SU-DHL-6 (cell line): Measurements from ENCODE around the gene TRIOBP.

Experiments used
- H2AFZ ChIP-seq: fragments of 200-600 bp; sonication (generic); 2 replicates; pipeline ENCODE4 v1.6.1; 2014; ENCODE audit warnings: low read depth, mild to moderate bottlenecking, moderate library complexity, mixed read lengths, antibody characterized with exemption, low read length; ENCODE audit not compliant: severe bottlenecking
- H3F3A ChIP-seq: fragments of 200-600 bp; shearing (Covaris generic); 2 replicates; pipeline ENCODE4 v1.6.0; 2016; ENCODE audit warnings: antibody characterized with exemption, mild to moderate bottlenecking; ENCODE audit not compliant: insufficient read depth
- H3K27ac ChIP-seq: fragments of 200-600 bp; sonication (generic); 2 replicates; pipeline ENCODE4 v1.5.1; 2016; ENCODE audit warnings: low read depth, mild to moderate bottlenecking, low read length, moderate library complexity, mixed read lengths
- H3K27me3 ChIP-seq: fragments of 200-600 bp; sonication (generic), shearing (Covaris generic); 2 replicates; pipeline ENCODE4 v1.6.0; 2014; ENCODE audit warnings: mild to moderate bottlenecking, low read length
- H3K36me3 ChIP-seq: fragments of 200-600 bp; sonication (generic); 2 replicates; pipeline ENCODE4 v1.6.1; 2014; ENCODE audit warnings: mild to moderate bottlenecking, low read length, mixed read lengths
- H3K4me2 ChIP-seq: fragments of 300-600, 200-600 bp; shearing (Covaris generic), sonication (generic); 2 replicates; pipeline ENCODE4 v1.6.0; 2014; ENCODE audit warnings: low read length, low read depth, mild to moderate bottlenecking; ENCODE audit not compliant: poor library complexity, severe bottlenecking
- H3K4me3 ChIP-seq: fragments of 200-600 bp; sonication (generic); 2 replicates; pipeline ENCODE4 v1.5.1; 2014; ENCODE audit warnings: antibody characterized with exemption, low read length, mild to moderate bottlenecking, mixed read lengths; ENCODE audit not compliant: insufficient read depth, poor library complexity, severe bottlenecking
- H3K79me2 ChIP-seq: fragments of 200-600 bp; sonication (generic); 2 replicates; pipeline ENCODE4 v1.6.1; 2014; ENCODE audit warnings: mild to moderate bottlenecking, low read length, moderate library complexity; ENCODE audit not compliant: insufficient read depth
- H3K9ac ChIP-seq: fragments of 200-600 bp; sonication (generic); 2 replicates; pipeline ENCODE4 v1.7.0; 2014; ENCODE audit warnings: mild to moderate bottlenecking, low read length
- H3K9me2 ChIP-seq: fragments of 200-600 bp; sonication (generic); replicated peaks from 2 replicates; pipeline ENCODE4 v1.6.1; 2014; ENCODE audit warnings: low read length; ENCODE audit not compliant: insufficient read depth
- H3K9me3 ChIP-seq: fragments of 200-600 bp; sonication (generic); 2 replicates; pipeline ENCODE4 v1.6.1; 2014; ENCODE audit warnings: low read length, mixed read lengths; ENCODE audit not compliant: insufficient read depth
- H4K20me1 ChIP-seq: fragments of 200-600 bp; sonication (generic); 2 replicates; pipeline ENCODE4 v1.6.1; 2014; ENCODE audit warnings: low read depth, mild to moderate bottlenecking, antibody characterized with exemption, low read length, moderate library complexity, mixed read lengths
- CTCF ChIP-seq: fragments of 200-600 bp; sonication (generic); IDR thresholded peaks from one replicate; pipeline ENCODE4 v1.5.1; 2017; ENCODE audit warnings: antibody characterized with exemption, mild to moderate bottlenecking, low read length, moderate library complexity; ENCODE audit not compliant: insufficient read depth, poor library complexity, severe bottlenecking
- EZH2phosphoT487 ChIP-seq: fragments of 200-600 bp; sonication (generic), shearing (Covaris generic); conservative IDR thresholded peaks from 2 replicates; pipeline ENCODE4 v1.6.1; 2018; ENCODE audit warnings: mild to moderate bottlenecking, antibody characterized with exemption, low read length, moderate library complexity, mixed read lengths

TRIOBP gene

GRCh38 chr22:37815593-37815992 is 118.7 kb downstream of the TRIOBP start:
- Histone ChIP-seq H2AFZ (no peak overlapping the region), H3K9ac (no peak overlapping the region)
- TF ChIP-seq EZH2phosphoT487 (no peak), CTCF (no peak)

GRCh38 chr22:37816543-37817180 is 119.8 kb downstream of the TRIOBP start:
- Histone ChIP-seq H3K4me2 (no peak overlapping the region), H3K9me3 (no peaks in the 10 kb centered on the region), H4K20me1 (no peaks in the 10 kb centered on the region), H3K4me3 (no peak overlapping the region), H3K27ac (no peak overlapping the region), H3K27me3 (no peaks in the 10 kb centered on the region), H2AFZ (no peak overlapping the region), H3F3A (no peaks in the 10 kb centered on the region), H3K36me3 (no peaks in the 10 kb centered on the region), H3K9ac (no peak overlapping the region), H3K9me2 (no peaks in the 10 kb centered on the region), H3K79me2 (no peaks in the 10 kb centered on the region)
- TF ChIP-seq CTCF, result no peak
- no peak for TF ChIP-seq EZH2phosphoT487

More at GRCh38 chr22:37815593-37815992, 118.7 kb downstream of the TRIOBP start:
- Histone ChIP-seq H3K9me3 (no peaks in the 10 kb centered on the region), H3K4me3 (no peak overlapping the region), H3K36me3 (no peaks in the 10 kb centered on the region), H3K27ac (no peak overlapping the region), H3K9me2 (no peaks in the 10 kb centered on the region), H3K27me3 (no peaks in the 10 kb centered on the region), H3F3A (no peaks in the 10 kb centered on the region), H3K79me2 (no peaks in the 10 kb centered on the region), H3K4me2 (no peak overlapping the region), H4K20me1 (no peaks in the 10 kb centered on the region)

- Histone ChIP-seq H3K79me2 (no peaks in the 10 kb centered on the region), H3K9me3 (no peaks in the 10 kb centered on the region), H3K36me3 (no peaks in the 10 kb centered on the region), H4K20me1 (no peaks in the 10 kb centered on the region), H3K27ac (no peak overlapping the region), H3K9ac (peak overlapping the region; percentile 31; the same call in 1 of the 2 replicates), H3K27me3 (no peaks in the 10 kb centered on the region), H3K4me3 (peak overlapping the region; percentile 18), H3K9me2 (no peaks in the 10 kb centered on the region), H3F3A (no peaks in the 10 kb centered on the region), H2AFZ (peak overlapping the region; percentile 79), H3K4me2 (peak overlapping the region; percentile 33)
- TF ChIP-seq EZH2phosphoT487, result no peak
- TF ChIP-seq CTCF, result peak; percentile 83
Measured at GRCh38 chr22:37817705-37818408, 121.0 kb downstream of the TRIOBP start.
